Neural crest cell (in vitro differentiated cells): ENCODE results near the gene TMX2. TPM values are rescaled to one million over a fixed set of nuclear protein-coding genes. Genes with fewer than 3 reads are reported as not detected.

Experiments
- DNase-seq: peaks from one replicate; pipeline ENCODE4 v3.0.0; 2021; ENCODE audit warnings: low read depth, mixed read lengths, low spot score
- H3K27ac Mint-ChIP-seq: one replicate; pipeline ENCODE4 v1.8.0; 2021; ENCODE audit warnings: mild to moderate bottlenecking, mixed read lengths; ENCODE audit not compliant: unreplicated experiment
- H3K27me3 Mint-ChIP-seq: 2 replicates; pipeline ENCODE4 v1.8.0; 2021; ENCODE audit warnings: low read depth, mild to moderate bottlenecking, mixed read lengths
- H3K36me3 Mint-ChIP-seq: 2 replicates; pipeline ENCODE4 v1.8.0; 2021; ENCODE audit warnings: low read depth, mild to moderate bottlenecking, mixed read lengths
- H3K4me1 Mint-ChIP-seq: 2 replicates; pipeline ENCODE4 v1.8.0; 2021; ENCODE audit warnings: mixed read lengths
- H3K4me3 Mint-ChIP-seq: one replicate; pipeline ENCODE4 v1.8.0; 2021; ENCODE audit warnings: mild to moderate bottlenecking, mixed read lengths
- H3K9me3 Mint-ChIP-seq: 2 replicates; pipeline ENCODE4 v1.8.0; 2021; ENCODE audit warnings: mixed read lengths
- total RNA-seq: library from RNA; stranded (reverse); gene quantifications from 2 replicates; pipeline ENCODE4 v1.2.1, GENCODE V29; 2021
- TF ChIP-seq, protein P1 (sequence below): fragments of 200-600 bp; sonication (generic); conservative IDR thresholded peaks from 2 replicates; pipeline ENCODE4 v1.5.0; 2021; ENCODE audit warnings: antibody characterized with exemption, mild to moderate bottlenecking

The TMX2 gene
- total RNA-seq, 1 donor from 2014 or later, result 78.3 TPM

DNA sequence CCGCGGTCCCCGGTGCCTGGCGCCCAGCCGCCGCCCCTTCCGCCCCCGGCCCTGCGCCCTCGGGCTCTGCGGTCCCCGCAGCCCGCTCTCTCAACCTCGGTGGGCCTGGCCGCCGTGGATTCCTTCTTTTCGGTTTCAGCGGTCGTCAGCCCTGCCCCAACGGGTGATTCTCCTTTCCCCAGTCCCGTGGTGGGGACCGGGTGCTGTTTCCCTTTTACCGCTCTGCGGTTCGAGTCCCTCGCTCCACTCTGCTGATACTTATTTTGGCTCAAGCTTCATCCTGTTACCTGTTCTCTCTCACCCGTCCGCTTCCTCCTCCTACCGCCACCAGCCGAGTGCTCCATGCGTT, 44.0 kb upstream of the TMX2 start:
- Mint-ChIP-seq H3K9me3 (no peaks in the 10 kb centered on the region), H3K36me3 (peaks cover 5% of the 10 kb centered on the region), H3K27me3 (peaks cover 4% of the 10 kb centered on the region), H3K27ac (peak overlapping the region; percentile 100), H3K4me1 (peaks cover 22% of the 10 kb centered on the region), H3K4me3 (peak overlapping the region; percentile 98)
- TF ChIP-seq, protein P1, sequence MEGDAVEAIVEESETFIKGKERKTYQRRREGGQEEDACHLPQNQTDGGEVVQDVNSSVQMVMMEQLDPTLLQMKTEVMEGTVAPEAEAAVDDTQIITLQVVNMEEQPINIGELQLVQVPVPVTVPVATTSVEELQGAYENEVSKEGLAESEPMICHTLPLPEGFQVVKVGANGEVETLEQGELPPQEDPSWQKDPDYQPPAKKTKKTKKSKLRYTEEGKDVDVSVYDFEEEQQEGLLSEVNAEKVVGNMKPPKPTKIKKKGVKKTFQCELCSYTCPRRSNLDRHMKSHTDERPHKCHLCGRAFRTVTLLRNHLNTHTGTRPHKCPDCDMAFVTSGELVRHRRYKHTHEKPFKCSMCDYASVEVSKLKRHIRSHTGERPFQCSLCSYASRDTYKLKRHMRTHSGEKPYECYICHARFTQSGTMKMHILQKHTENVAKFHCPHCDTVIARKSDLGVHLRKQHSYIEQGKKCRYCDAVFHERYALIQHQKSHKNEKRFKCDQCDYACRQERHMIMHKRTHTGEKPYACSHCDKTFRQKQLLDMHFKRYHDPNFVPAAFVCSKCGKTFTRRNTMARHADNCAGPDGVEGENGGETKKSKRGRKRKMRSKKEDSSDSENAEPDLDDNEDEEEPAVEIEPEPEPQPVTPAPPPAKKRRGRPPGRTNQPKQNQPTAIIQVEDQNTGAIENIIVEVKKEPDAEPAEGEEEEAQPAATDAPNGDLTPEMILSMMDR, result no peak
- DNase-seq, result no peak

- no peaks in the 10 kb centered on the region for H3K9me3 Mint-ChIP-seq
- no peak overlapping the region for H3K27ac Mint-ChIP-seq
- no peak for DNase-seq
- H3K27me3 Mint-ChIP-seq, result no peaks in the 10 kb centered on the region
- peaks cover under 1% of the 10 kb centered on the region for H3K4me1 Mint-ChIP-seq
- H3K36me3 Mint-ChIP-seq, result peaks cover 7% of the 10 kb centered on the region
- no peak overlapping the region for H3K4me3 Mint-ChIP-seq
- TF ChIP-seq, protein P1, result no peak
These were observed 38.1 kb upstream of the TMX2 start for GRCh38 chr11:57674251-57674650.

DNA sequence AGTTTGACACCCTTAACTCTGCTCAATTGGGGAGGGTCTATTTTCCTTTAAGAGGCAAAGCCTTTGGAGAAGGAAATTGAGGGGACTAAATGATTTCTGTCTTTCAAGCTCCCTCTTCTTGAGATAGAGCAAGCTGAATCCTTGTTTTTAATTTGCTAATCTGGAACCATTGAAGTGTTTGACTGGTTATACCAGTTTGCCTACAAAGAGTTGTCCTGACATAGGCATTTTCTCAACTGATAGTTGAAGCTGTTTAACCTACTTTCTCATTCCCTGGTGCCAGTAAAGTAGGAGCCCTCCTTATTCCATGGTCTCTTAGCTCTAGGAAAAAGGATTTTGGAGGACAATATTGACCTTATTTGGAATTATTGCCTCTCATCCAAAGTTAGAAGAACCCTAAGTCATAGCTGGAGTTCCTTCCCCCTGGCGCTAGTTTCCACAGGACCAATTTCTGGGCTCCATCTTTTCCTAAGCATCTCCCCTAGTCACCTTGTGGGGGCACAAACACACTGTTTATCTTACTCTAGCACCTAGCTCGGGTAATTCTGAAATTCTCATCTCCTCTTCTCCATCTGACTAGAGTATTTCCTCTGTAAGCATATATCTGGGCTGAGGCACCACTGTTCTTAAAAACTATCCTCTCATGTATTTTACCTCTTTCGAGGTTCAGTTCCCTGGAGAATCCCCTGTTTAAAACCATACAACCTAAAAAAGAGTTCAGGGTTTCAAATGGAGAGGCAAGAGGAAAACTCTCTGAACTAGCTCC, 37.0 kb upstream of the TMX2 start:
- H3K27ac Mint-ChIP-seq, result no peak overlapping the region
- no peaks in the 10 kb centered on the region for H3K27me3 Mint-ChIP-seq
- H3K4me3 Mint-ChIP-seq, result no peak overlapping the region
- no peaks in the 10 kb centered on the region for H3K4me1 Mint-ChIP-seq
- no peak for DNase-seq
- no peaks in the 10 kb centered on the region for H3K9me3 Mint-ChIP-seq
- peaks cover 7% of the 10 kb centered on the region for H3K36me3 Mint-ChIP-seq
- TF ChIP-seq, protein P1, result no peak

DNA sequence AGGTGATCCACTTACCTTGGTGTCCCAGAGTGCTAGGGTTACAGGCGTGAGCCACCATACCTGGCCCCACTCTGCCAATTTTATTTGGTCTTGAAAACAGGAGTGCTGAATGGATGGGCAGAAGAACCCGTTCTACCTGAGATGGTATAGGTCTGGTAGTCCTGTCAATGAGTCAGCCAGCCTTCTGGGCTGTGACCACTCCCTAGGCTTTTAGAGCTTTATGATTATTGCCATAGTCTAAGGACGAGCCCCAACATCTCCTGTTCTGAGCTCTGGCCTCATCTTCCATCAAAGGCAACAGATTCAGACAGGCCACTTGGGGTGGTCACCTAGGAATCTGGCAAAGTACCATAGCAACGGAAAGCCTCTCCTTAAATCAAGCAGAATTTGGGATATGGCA, 33.0 kb upstream of the TMX2 start:
- DNase-seq, result no peak
- Mint-ChIP-seq H3K4me3 (no peak overlapping the region), H3K27me3 (no peaks in the 10 kb centered on the region), H3K27ac (no peak overlapping the region), H3K9me3 (no peaks in the 10 kb centered on the region), H3K4me1 (no peaks in the 10 kb centered on the region), H3K36me3 (peaks cover 13% of the 10 kb centered on the region)
- TF ChIP-seq, protein P1, result no peak

DNA sequence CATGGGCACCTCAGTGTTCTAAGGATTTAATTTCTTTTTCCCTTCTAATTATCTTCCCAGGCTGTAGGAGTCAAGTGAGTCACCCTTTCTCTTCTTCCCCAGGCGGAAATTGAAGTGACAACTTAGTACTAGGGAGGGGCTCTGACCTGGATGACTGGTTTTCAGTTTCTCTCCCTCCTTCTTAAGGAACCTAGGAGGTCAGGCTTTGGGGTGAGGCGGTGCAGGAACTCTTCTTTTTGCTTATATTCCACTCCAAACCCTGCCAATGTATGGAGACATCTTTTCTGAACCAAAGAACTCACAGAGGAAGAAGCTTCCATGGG, 31.9 kb upstream of the TMX2 start:
- Mint-ChIP-seq H3K27me3 (no peaks in the 10 kb centered on the region), H3K36me3 (peaks cover 12% of the 10 kb centered on the region), H3K4me3 (no peak overlapping the region), H3K27ac (no peak overlapping the region), H3K9me3 (no peaks in the 10 kb centered on the region), H3K4me1 (no peaks in the 10 kb centered on the region)
- TF ChIP-seq, protein P1, result no peak
- DNase-seq, result no peak
